Suppressor macrophage treated with lipopolysaccharide for 4 hours (primary cell): ENCODE data around the gene CTSA.
"Not testable (repeated sequence)": the region's sequence is repeated elsewhere in the genome, so short reads cannot be mapped to it uniquely, and the experiment has no call there.

Experiments used
- DNase-seq: peaks from one replicate; pipeline ENCODE4 v3.0.0-alpha.2; 2020

CTSA gene

DNA sequence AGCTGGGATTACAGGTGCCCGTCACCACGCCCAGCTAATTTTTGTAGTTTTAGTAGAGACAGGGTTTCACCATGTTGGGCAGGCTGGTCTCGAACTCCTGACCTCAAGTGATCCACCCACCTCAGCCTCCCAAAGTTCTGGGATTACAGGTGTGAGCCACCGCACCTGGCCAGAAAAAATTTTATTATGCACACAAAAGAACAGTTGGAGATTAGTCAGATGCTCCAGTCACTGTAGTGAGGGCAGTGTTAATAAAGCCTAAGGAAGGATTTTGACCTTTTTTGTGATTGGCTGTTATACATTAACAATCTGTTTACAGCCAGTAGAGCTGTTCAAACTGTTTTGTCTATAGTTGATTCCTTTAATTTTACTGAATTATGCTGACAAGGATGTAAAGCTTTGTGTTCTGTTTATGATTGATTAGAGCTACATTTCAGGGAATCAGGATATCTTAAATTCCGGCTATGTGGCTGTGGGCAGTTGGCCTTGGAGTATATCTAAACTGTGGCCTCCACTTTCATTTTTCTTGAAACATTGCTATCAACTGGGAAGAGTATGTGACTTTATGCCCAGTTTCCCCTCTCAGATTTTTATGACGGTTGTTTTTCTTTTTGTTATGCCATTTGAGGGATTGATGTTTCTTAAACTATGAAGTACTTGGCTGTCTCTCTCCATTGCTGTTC is 23.9 kb upstream of the CTSA start:
- no peak for DNase-seq

DNA sequence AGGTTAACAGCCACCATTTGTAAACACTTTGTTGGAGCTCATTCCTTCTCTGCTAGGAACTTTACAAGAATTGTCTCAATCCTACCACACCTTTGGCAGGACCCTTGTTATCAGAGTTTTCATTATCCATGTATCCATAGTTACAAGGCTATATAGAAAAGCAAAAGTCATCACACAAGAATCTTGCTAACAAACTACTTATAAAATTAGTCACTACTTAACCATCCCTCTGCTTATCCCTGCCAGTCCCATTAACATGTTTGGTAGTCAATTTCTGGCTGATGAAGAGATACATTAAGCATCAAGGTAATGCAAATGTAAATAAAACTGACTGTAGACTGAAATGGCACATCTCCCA is 23.3 kb upstream of the CTSA start:
- no peak for DNase-seq

DNA sequence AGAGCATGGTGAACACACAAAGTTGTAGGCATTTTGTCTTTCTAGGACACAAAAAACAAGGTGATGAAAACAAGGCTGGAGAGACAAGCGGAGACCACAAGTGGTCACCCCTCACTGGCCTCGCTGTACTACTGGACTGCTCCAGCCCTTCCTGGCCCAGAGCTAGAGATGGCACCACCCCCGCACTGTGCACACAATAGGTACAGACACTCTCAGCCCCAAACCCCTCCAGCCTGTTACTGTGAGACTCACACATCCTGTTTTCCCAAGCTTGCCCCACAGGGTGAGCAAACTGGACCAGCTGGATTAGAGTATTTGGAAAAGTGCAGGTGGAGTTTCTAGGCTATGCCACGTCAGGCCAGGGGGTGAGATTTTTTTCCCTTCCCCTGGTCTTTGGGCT is 18.5 kb upstream of the CTSA start:
- DNase-seq, result no peak

DNA sequence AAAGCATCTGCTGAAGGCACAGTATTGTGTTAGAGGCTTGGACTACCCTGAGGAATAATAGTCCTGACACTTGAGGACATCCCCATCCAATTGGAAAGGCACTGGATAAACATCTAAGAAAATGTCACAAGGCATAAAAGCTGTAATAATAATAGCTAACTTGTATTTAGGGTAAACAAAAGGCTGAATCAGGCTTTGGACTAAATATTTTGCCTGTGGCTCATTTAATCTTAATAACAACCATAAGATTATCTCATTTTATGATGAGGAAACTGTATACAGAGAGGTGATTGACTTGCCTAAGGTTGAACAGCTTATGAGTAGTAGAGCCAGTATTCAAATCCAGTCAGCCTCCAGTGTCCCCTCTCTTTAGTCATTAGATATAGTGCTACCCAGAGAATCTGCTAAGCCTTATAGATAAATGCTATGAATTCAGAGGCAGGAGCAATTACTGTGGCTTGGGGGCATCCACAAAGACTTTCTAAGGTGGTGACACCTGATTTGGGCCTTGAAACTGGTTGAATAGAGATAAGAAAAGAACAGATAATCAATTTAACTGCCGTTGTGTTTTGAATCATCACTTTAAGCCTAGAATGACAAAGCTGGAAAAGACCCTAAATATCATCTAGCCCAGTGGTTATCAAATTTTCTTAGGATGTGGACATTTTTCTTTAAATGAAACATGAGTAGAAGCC is 17.6 kb upstream of the CTSA start:
- DNase-seq, result no peak

DNA sequence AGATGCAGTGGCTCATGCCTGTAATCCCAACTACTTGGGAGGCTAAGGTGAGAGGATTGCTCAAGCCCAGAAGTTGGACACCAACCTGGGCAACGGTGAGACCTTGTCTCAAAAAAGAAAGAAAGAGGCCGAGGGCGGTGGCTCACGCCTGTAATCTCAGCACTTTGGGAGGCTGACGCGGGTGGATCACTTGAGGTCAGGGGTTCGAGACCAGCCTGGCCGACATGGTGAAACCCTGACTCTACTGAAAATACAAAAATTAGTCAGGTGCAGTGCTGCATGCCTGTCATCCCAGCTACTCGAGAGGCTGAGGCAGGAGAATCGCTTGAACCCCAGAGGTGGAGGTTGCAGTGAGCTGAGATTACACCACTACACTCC is 17.0 kb upstream of the CTSA start:
- DNase-seq, result not testable (repeated sequence)

DNA sequence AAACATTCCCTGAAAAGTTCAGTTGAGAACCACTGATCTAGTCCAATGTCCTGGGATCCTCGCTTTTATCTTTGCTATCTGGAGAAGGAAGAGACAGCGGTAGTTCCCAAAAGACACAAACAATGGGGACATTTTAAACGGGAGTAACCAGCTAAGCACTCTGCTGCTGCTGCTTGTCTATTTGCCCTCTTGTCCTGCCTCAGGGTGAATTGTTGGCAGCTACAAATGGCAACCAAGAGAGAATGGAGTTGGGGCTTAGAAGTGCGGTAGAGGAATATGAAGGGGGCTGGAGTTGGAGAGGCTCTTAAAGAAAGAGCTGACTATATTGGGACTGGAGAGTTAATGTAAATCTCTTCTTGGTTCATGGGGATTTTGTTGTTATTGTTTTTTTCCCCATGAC is 16.6 kb upstream of the CTSA start:
- DNase-seq, result no peak

DNA sequence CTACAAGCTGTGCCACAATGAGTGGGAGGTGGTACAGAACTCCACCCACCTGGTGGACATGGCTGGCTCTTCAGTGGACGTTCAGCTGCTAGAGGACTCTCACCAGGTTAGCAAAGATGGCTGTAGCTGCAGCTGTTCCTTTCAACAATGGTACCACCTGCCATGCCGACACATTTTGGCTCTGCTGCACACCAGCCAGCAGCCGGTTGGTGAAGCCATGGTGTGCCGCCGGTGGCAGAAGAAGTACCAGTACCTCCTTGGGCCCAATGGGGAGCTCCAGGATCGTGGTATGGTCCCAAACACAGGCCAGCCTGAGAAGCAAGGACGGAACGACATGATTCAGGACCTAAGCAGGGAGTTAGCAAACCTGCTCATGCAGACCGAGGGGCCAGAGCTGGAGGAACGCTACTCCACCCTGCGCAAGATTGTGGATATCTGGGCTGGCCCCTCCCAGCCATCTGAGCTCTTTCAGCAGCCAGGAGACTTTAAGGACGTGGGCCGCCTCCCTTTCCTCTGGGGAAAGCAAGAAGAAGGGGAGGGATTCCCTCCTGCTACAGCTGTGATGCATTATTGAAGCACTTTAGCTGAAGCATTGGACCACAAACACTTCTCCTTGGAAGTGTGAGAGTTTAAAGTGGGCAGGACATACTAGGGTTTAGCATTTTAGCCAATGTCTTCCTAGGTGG is 12.9 kb upstream of the CTSA start:
- no peak for DNase-seq

DNA sequence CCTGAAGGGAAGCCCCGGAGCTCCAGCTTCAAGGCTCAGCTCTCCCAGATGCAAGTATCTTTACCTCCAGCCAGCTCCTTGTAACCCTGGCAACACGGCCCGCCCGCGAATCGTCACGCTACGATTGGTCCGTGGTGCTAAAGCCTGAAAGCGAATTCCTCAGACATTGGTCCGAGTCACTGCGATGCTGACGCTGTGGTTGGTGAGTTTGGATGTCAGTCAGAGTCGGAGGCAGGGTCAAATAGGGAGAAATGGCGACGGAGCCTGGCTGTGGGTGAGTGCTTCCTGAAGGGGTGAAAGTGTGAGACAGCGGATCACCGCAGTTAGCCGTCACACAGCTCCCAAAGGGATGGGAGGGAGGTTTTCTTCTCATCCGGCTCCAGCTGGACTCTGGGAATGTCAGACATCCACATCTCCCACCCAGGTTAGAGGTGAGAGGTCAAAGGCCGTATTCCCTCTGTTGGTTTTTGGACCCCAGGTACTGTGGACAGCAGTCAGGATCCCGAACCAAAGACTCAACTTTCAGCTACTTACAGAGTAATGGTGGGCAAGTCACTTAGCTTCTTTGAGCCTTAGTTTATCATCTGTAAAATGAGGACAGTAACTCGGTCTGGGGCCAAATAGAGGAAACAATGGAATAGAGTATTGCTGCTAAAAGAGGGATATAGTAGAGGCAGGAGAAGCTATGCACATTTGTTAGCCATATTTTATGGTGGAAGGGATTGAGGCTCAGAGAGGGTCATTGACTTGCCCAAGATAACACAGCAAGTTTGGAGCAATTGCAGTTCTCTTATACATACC is 9.9 kb upstream of the CTSA start, which contains the start of gene ZSWIM1:
TSS of gene ZSWIM1 (plus strand) at position 240 of the 801 bp plus-strand sequence. CDS start 1,366 bp downstream, outside the sequence.
- DNase-seq, result peak; percentile 99

DNA sequence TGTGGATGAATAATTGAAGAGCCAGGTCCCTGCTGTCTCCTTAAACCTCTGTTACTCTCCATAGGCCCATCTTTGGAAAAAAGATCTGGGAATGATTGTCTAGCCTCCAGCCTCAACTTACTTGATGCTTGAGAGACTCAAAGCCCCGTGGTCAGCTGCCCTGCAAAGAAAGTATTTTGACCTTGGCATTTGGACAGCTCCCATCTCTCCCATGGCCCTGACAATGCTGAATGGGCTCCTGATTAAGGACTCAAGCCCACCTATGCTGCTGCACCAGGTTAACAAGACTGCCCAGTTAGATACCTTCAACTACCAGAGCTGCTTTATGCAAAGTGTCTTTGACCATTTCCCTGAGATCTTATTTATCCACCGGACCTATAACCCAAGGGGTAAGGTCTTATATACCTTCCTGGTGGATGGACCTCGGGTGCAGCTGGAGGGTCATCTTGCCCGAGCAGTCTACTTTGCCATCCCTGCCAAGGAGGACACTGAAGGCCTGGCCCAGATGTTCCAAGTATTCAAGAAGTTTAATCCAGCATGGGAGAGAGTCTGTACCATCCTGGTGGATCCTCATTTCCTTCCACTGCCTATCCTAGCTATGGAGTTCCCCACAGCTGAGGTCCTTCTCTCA is 8.6 kb upstream of the CTSA start:
- DNase-seq, result no peak

DNA sequence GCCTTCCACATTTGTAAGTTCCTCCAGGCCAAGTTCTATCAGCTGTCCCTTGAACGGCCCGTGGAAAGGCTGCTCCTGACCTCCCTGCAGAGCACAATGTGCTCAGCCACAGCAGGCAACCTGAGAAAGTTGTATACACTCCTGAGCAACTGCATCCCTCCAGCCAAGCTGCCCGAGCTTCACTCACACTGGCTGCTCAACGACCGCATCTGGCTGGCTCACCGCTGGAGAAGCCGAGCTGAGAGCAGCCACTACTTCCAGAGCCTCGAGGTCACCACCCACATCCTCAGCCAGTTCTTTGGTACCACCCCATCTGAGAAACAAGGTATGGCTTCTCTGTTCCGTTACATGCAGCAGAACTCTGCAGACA is 8.1 kb upstream of the CTSA start:
- no peak for DNase-seq

DNA sequence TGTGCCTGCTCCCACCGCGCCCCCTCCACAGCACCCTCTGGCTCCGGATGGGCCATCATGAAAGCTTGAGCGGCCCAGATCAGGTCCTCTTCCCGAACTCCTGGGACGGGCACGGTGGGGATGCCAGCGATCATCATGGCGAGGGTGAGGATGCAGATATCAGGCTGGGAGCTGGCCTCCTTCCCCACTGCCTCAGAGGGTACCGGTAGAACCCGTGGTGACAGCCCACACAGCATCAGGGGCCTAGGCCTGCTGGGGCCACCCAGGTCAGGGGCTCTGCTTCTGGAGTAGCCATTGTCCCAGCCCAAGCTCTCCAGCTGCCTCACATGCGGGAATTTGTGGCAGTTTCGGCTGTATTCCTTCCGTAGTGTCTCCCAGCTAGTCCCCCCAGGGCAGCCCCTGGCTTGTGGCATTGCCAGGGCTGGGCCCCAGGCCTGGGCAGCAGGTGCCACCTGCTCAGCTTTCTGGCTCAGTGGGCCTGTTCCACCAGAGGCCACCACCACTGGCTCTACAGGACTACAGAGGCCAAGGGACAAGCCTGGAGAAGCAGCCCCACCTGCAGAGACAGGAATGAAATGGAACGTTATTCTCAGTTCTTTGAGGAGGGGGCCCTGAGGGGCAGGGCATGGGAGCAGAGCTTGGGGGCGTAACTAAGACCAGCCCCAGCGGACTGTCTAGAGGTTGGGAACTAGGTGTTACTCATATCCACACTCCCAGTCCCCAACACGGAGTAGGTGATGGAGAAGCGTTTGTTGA is 4.4 kb upstream of the CTSA start:
- DNase-seq, result no peak

DNA sequence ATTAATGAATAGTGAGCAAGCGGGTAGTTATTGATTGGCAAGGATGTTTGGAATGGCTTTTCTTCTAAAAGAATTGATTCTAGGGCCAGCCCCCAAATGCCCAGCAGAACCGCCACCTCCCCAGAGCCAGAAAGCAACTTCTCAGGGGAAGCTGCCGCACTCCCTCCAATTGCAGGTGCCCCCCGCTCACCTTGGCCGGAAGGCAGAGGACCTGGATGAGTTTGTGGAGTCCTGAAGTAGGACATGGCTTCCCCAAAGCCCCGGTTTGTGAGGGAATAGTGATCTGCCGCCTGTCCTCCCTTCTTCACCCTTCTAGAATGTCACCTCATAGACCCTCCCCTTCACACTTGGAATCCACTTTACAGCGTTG is 3.8 kb upstream of the CTSA start, which contains the start of gene SPATA25:
TSS of gene SPATA25 (minus strand) at position 277 of the 370 bp plus-strand sequence. CDS start at position 245, 32 bp downstream.
- DNase-seq, result no peak

DNA sequence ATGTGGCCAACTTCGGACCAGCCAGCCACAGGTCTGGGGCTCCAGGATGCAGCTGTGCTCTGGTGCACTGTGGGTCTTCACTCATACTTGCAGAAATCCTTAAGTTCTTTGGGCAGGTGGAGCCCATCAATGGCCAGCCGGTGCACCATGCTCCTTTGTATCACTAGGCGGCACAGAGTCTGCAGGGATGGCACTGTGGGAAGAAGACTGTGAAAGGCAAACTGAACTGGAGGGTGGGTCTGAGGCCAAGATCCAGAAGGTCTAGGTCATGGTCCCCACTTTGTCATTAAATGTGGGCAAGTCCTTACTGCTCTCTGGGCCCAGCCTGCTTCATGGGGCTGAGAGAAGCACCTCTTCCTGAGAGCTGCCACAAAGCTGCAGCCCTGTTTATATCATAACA is 2.5 kb upstream of the CTSA start:
- DNase-seq, result no peak

DNA sequence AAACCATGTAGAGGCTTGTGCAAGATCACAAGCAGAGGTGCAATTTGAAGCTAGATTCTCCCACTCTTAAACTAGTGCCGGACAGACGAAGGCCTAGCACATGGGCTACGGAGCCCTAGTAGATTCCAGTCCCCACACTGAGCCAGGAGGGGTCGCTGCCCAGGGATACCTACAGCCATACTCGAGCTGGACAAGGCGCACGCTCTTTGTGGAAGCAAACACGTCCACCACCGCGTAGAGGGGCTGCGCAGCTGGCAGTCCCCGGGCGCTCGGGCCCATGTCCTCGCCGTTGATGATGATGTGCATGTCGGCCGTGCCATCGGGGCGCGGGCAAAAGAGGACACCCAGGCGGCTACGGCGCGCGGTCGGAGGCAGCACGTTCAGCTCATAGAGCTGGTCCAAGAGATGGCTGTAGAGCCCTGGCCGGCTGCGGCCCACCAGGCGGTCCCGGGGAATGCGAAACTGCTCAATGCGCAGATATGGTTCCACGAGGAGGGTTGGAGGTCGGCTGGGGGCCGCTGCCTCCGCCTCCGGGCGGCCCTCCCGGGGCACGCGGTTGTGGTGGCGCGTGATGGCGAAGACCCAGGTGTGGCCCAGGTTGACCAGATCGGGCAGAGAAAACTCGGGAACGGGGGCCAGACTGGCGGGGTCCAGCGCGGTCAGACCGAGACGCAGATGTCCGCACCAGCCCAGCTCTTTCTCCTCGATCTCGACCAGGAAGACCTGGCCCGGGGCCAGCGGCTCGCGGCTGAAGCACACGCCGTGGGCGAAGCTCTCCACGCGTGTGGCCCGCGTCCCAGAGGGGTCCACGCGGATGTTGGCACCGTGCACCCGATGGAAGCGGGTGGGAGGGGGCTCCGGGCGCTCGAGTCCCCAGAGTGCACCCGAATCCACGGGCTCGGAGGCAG is 804 bp upstream of the CTSA start:
- DNase-seq, result peak; percentile 77

DNA sequence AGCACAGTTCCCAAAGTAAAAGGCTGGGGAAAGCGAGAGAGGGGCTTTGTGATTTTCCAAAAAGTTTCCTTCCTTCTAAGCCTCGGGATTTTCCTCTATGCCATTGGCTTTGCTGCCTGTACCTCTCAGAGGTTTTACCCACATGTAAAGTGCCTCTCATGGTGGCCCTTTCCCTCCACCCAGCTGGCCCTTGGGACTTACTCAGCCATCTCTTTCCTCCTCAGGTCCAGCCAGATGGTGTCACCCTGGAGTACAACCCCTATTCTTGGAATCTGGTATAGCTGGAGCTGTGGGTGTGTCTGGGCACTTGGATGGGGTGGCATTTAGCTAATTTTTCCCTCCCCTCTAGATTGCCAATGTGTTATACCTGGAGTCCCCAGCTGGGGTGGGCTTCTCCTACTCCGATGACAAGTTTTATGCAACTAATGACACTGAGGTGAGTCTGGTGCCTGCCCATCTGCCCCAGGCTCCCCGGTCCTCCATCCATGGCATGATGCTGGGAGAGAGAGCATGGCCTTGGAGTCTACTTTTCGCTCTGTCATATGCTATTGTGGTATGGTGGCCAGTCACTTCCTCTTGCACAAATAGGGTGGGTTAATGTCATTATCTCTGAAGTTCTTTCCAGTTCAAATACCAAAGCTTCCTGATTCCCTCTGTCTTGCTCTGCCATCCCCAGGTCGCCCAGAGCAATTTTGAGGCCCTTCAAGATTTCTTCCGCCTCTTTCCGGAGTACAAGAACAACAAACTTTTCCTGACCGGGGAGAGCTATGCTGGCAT is 1.1 kb downstream of the CTSA start:
- peak; percentile 52 for DNase-seq

DNA sequence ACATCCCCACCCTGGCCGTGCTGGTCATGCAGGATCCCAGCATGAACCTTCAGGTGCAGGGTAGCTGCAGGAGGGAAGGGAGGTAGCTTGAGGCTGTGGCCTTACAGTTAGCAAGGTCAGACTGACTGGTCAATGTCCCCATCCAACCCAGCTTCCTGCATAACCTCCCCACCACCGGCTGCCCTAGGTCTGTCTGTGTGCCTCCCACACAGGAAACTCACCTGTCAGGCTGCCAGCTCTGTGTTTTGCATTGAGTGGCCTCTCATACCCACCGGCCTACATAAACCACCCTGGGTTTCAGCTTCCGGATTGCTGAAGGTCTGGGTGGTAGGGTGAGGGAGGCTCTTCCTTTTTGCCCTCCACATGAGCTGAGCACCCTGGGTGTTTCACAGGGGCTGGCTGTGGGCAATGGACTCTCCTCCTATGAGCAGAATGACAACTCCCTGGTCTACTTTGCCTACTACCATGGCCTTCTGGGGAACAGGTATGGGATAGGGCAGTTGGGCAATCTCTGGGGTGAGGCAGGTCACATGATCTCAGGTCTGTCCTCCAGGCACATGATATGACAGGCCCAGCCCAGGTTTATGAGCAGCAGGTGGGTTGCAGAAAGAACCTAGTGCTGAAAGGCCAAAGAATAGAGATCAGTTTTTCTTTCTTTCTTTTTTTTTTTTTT is 1.8 kb downstream of the CTSA start:
- no peak for DNase-seq

DNA sequence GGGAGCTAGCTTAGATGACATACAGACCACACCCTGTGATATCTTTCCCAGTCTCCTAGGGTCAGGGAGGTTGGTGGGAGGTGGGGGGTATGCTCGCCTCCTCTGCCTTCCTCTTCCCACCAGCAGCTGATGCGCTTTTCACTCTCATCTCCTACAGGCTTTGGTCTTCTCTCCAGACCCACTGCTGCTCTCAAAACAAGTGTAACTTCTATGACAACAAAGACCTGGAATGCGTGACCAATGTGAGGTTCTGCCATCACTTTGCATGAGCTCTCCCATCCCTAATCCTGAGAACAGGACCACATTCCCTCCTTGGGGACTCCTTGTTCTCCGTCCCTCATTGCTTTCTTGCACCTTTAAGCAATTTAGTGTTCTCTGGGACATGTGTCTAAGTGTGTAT is 2.7 kb downstream of the CTSA start:
- no peak for DNase-seq

DNA sequence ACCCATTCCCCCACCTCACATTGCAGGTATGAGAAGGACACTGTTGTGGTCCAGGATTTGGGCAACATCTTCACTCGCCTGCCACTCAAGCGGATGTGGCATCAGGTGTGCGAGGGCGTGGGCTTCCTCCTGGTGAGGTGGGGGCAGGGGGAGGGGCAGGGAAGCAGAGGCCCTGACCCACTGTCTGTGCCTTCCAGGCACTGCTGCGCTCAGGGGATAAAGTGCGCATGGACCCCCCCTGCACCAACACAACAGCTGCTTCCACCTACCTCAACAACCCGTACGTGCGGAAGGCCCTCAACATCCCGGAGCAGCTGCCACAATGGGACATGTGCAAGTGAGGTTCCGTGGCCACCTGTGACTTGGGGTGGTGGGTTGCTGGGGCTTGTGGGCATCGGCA is 3.7 kb downstream of the CTSA start:
- DNase-seq, result no peak

DNA sequence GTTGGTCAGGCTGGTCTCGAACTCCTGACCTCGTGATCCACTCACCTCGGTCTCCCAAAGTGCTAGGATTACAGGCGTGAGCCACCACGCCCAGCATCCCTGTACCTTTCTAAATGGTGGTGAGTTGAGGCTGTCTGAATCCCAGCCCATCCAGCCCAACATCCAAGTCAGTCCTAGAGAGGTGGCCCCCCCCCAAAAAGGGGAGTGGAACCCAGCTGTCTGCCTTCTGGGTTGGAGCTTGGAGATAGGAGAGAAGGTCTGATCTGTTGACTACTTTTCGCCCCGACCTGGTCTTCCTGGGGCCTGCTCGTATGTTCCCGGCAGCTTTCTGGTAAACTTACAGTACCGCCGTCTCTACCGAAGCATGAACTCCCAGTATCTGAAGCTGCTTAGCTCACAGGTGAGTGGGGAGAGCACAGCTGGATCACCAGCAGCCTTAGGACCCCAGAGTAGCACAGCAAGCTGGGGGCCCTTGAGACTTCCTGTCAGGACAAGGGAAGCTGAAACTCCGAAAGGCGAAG is 5.6 kb downstream of the CTSA start:
- DNase-seq, result no peak
